Thyroid gland (tissue), 4 donors: ENCODE results near the gene RDM1.

Source experiments
- CTCF ChIP-seq, 6 experiments: fragments of 200-600 bp in 3 of 6; fragments of 450-650 bp in 3 of 6; sonication (generic) in 3 of 6; IDR thresholded peaks; one replicate each; pipeline ENCODE4 v1.5.1; 2016 to 2019; ENCODE audit warnings: antibody characterized with exemption in 6 of 6, mild to moderate bottlenecking in 2 of 6, inconsistent platforms in 1 of 6, moderate library complexity in 1 of 6
- POLR2A ChIP-seq, 2 donors: fragments of 450-650 bp; IDR thresholded peaks; one replicate each; pipeline ENCODE4 v1.6.1; 2017; ENCODE audit warnings: antibody characterized with exemption in 2 of 2, mild to moderate bottlenecking in 2 of 2, moderate library complexity in 1 of 2

- TF ChIP-seq POLR2A (IDR thresholded peaks at IDR 0.05) (no peak), CTCF (IDR thresholded peaks at IDR 0.05) (no peak)
Measured at GRCh38 chr17:35934760-35935159, 4.2 kb upstream of the RDM1 start.
